Measurements from ENCODE around the gene CUX1.
A peak's percentile ranks its signal among the peaks of the same experiment; 100 is the strongest.

CUX1 gene

GRCh38 chr7:102072003-102072402 lies 254.6 kb downstream of the CUX1 start:
- no peak for DNase-seq

GRCh38 chr7:102072636-102073209 lies 255.3 kb downstream of the CUX1 start:
- no peak for DNase-seq

GRCh38 chr7:102073931-102074880 lies 256.8 kb downstream of the CUX1 start:
- DNase-seq: no peak

- DNase-seq: no peak
These were observed 257.7 kb downstream of the CUX1 start for GRCh38 chr7:102075126-102075525.

GRCh38 chr7:102075553-102076135 lies 258.2 kb downstream of the CUX1 start:
- DNase-seq: no peak

GRCh38 chr7:102077081-102077480 lies 259.7 kb downstream of the CUX1 start:
- no peak for DNase-seq

GRCh38 chr7:102079140-102080018 lies 262.0 kb downstream of the CUX1 start:
- peak in 1 of 51 donors; percentile 6 for DNase-seq

- peak in 10 of 51 donors; percentile 7 to 67 (median 34) for DNase-seq
These were observed 262.6 kb downstream of the CUX1 start for GRCh38 chr7:102080019-102080433.

- peak in 27 of 51 donors; percentile 7 to 67 (median 23) for DNase-seq
These were observed 263.2 kb downstream of the CUX1 start for GRCh38 chr7:102080434-102081243.

GRCh38 chr7:102081244-102081627 lies 263.8 kb downstream of the CUX1 start:
- DNase-seq: no peak

- no peak for DNase-seq
These were observed 265.4 kb downstream of the CUX1 start for GRCh38 chr7:102082693-102083368.

- DNase-seq: no peak
These were observed 267.9 kb downstream of the CUX1 start for GRCh38 chr7:102085218-102085772.

- no peak for DNase-seq
These were observed 272.0 kb downstream of the CUX1 start for GRCh38 chr7:102089175-102090098.

- peak in 1 of 51 donors; percentile 14 for DNase-seq
These were observed 276.3 kb downstream of the CUX1 start for GRCh38 chr7:102093599-102094315.

GRCh38 chr7:102094316-102094650 lies 276.9 kb downstream of the CUX1 start:
- DNase-seq: no peak

GRCh38 chr7:102095321-102096011 lies 278.0 kb downstream of the CUX1 start:
- DNase-seq: no peak

GRCh38 chr7:102096012-102096332 lies 278.5 kb downstream of the CUX1 start:
- DNase-seq: no peak

Data from hypothalamus (tissue), 51 donors.